ENCODE results near the gene VAV3.

DNA sequence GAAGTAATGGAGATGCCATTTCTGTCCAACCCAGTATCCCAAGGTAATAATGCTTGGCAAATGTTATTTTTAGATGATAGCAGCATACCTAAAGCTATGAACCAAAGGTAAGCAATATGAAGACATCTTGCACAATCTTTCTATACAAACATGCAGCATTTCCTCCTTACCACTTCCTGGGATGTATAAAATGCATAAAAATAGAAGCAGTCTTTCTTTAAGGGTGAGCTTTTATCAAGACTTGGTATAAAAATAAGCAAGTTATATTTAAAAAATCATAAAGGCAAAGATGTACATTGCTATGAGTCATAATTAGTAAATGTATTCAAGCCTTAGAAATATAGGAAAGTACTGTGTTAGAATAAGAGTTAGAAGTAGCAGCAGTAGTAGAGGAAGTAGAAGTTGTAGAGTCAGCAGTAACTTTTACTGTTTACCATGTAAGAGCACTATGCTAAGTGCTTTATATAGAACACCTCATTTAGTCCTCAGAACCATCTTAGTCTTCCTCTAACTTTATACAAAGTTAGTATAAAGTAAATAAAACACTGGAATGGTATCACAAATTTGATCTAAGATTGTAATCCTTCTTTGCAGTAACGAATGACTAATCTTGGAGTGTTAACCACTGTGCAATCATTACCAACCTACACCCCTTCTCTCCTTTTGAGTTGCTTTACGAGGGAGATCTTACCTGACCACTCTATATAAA, 371.3 kb downstream of the VAV3 start:
- TF ChIP-seq, protein P1, sequence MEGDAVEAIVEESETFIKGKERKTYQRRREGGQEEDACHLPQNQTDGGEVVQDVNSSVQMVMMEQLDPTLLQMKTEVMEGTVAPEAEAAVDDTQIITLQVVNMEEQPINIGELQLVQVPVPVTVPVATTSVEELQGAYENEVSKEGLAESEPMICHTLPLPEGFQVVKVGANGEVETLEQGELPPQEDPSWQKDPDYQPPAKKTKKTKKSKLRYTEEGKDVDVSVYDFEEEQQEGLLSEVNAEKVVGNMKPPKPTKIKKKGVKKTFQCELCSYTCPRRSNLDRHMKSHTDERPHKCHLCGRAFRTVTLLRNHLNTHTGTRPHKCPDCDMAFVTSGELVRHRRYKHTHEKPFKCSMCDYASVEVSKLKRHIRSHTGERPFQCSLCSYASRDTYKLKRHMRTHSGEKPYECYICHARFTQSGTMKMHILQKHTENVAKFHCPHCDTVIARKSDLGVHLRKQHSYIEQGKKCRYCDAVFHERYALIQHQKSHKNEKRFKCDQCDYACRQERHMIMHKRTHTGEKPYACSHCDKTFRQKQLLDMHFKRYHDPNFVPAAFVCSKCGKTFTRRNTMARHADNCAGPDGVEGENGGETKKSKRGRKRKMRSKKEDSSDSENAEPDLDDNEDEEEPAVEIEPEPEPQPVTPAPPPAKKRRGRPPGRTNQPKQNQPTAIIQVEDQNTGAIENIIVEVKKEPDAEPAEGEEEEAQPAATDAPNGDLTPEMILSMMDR (IDR thresholded peaks at IDR 0.05) = no peak
- TF ChIP-seq POLR2A (IDR thresholded peaks at IDR 0.05; ENCODE audit: low read depth) (no peak), EP300 (IDR thresholded peaks at IDR 0.05) (no peak), POLR2AphosphoS5 (IDR thresholded peaks at IDR 0.05) (no peak)
